ENCODE measurements around the gene OIT3. TPM values are rescaled to one million over a fixed set of nuclear protein-coding genes. Genes with fewer than 3 reads are reported as not detected.

OIT3 gene
- total and polyA plus RNA-seq, 2 of the 4 experiments (the other 2 are of a cell fraction) = not detected

DNA sequence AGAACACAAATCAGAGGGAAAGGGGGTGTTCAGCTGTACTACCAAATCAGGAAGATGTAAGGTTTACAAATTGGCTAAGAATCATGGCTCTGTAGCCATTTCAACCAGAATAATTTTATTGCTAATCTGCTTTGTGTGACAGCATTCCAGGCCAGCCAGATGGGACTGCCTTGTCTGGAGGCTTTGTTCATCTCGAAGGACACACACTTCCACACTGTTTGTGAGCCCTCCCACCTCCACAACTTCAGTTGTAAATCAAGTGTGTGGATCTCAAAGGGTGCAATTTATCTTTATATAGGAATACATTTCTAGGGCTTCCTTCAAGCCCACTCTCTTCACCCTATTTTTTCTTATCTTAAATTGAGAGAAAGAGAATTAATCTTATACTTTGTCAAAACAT, 6.9 kb upstream of the OIT3 start:
- POLR2A ChIA-PET (ENCODE audit: unreplicated experiment) = no interaction called here
- H4K20me1 ChIP-seq (ENCODE audit: insufficient read depth, low read length) = no peaks in the 10 kb centered on the region
- intact Hi-C loops (cut with micrococcal nuclease) (no loop called here), dilution Hi-C loops (cut with HindIII; ENCODE audit: low sequenced_read_pairs, unreplicated experiment) (no loop called here), in situ Hi-C loops (cut with MboI; ENCODE audit: low sequenced_read_pairs) (no loop called here)
- 0 out of 2 replicates have a peak, but pooled peaks cover 5% of the 10 kb centered on the region for H3K9me1 ChIP-seq (ENCODE audit: insufficient read depth, low read length)
- H2AK5ac ChIP-seq (ENCODE audit: low read depth, low read length) = no peak overlapping the region
- no peak overlapping the region for H2BK20ac ChIP-seq (ENCODE audit: low read depth, low read length)
- H3K4me2 ChIP-seq (ENCODE audit: low read depth, low read length) = no peak overlapping the region
- no peaks in the 10 kb centered on the region for H3K79me1 ChIP-seq (ENCODE audit: low read depth in 1 of 2, low read length in 2 of 2)
- no peaks in the 10 kb centered on the region; the same call in 1 of the 2 replicates for H3K4me1 ChIP-seq (ENCODE audit: control insufficient read depth, insufficient read depth, low read length)
- no peak overlapping the region for H3K23ac ChIP-seq (ENCODE audit: low read depth, low read length)
- H2AK9ac ChIP-seq (replicated peaks; ENCODE audit: low read depth, low read length, poor library complexity) = no peak overlapping the region
- CTCF ChIA-PET = no interaction called here
- no TSS peak for BruUV-seq (replicated peaks)
- no peak overlapping the region for H3K4me3 ChIP-seq (ENCODE audit: insufficient read depth, low read depth, low read length)
- H2BK120ac ChIP-seq (ENCODE audit: low read depth, low read length) = no peak overlapping the region
- ATAC-seq (ENCODE audit: low read depth) = no peak
- H3K36me3 ChIP-seq (ENCODE audit: control insufficient read depth, insufficient read depth, low read length) = peaks cover 3% of the 10 kb centered on the region
- no peak overlapping the region for H4K91ac ChIP-seq (ENCODE audit: insufficient read depth, low read depth, low read length)
- no CpG with 5 or more reads among the region's 1 CpG for WGBS, 2 experiments (ENCODE audit: extremely low coverage in 2 of 2, insufficient read length in 1 of 2)
- no peak overlapping the region for H4K5ac ChIP-seq (ENCODE audit: low read depth, low read length)
- no peaks in the 10 kb centered on the region for H3K9me3 ChIP-seq (ENCODE audit: control insufficient read depth, insufficient read depth, low read length)
- no peak overlapping the region for H2BK15ac ChIP-seq (ENCODE audit: low read depth, low read length)
- no peaks in the 10 kb centered on the region for H3K27me3 ChIP-seq (ENCODE audit: control insufficient read depth, insufficient read depth, low read length)
- H2BK5ac ChIP-seq (ENCODE audit: low read depth, low read length, poor library complexity, severe bottlenecking) = no peak overlapping the region
- no peak overlapping the region for H3K27ac ChIP-seq (ENCODE audit: insufficient read depth, low read length)
- H3K9ac ChIP-seq (ENCODE audit: low read depth, low read length) = no peak overlapping the region
- H3K4ac ChIP-seq (ENCODE audit: low read depth, low read length) = no peak overlapping the region
- no peak overlapping the region for H4K8ac ChIP-seq (ENCODE audit: low read depth in 2 of 2, low read length in 2 of 2)
- no peak overlapping the region for H3K18ac ChIP-seq (ENCODE audit: low read depth, low read length)
- no peak overlapping the region for H2AFZ ChIP-seq (replicated peaks; ENCODE audit: low read length, poor library complexity)
- TF ChIP-seq MAZ (IDR thresholded peaks at IDR 0.05; ENCODE audit: borderline replicate concordance, low read depth, low read length) (no peak), NFE2L2 (IDR thresholded peaks at IDR 0.05; ENCODE audit: low read depth, low read length) (no peak), MXI1 (IDR thresholded peaks at IDR 0.05; ENCODE audit: borderline replicate concordance, low read depth, low read length) (no peak), RAD21 (IDR thresholded peaks at IDR 0.05; ENCODE audit: low read length) (no peak), FOS (IDR thresholded peaks at IDR 0.05; ENCODE audit: low read depth, low read length) (no peak), CEBPB (IDR thresholded peaks at IDR 0.05; ENCODE audit: low read depth, low read length) (no peak), SMC3 (IDR thresholded peaks at IDR 0.05; ENCODE audit: low read depth, low read length) (no peak), BHLHE40 (IDR thresholded peaks at IDR 0.05; ENCODE audit: low read depth, low read length) (no peak), RFX5 (IDR thresholded peaks at IDR 0.05; ENCODE audit: low read depth, low read length) (no peak), POLR2A (IDR thresholded peaks at IDR 0.05; ENCODE audit: low read depth, low read length) (no peak), RCOR1 (IDR thresholded peaks at IDR 0.05; ENCODE audit: insufficient replicate concordance, low read length) (no peak), CHD1 (IDR thresholded peaks at IDR 0.05; ENCODE audit: low read depth, low read length) (no peak)
- TF ChIP-seq, protein P1, sequence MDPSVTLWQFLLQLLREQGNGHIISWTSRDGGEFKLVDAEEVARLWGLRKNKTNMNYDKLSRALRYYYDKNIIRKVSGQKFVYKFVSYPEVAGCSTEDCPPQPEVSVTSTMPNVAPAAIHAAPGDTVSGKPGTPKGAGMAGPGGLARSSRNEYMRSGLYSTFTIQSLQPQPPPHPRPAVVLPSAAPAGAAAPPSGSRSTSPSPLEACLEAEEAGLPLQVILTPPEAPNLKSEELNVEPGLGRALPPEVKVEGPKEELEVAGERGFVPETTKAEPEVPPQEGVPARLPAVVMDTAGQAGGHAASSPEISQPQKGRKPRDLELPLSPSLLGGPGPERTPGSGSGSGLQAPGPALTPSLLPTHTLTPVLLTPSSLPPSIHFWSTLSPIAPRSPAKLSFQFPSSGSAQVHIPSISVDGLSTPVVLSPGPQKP (IDR thresholded peaks at IDR 0.05; ENCODE audit: borderline replicate concordance, low read depth, low read length) = no peak
- TF ChIP-seq, protein P2, sequence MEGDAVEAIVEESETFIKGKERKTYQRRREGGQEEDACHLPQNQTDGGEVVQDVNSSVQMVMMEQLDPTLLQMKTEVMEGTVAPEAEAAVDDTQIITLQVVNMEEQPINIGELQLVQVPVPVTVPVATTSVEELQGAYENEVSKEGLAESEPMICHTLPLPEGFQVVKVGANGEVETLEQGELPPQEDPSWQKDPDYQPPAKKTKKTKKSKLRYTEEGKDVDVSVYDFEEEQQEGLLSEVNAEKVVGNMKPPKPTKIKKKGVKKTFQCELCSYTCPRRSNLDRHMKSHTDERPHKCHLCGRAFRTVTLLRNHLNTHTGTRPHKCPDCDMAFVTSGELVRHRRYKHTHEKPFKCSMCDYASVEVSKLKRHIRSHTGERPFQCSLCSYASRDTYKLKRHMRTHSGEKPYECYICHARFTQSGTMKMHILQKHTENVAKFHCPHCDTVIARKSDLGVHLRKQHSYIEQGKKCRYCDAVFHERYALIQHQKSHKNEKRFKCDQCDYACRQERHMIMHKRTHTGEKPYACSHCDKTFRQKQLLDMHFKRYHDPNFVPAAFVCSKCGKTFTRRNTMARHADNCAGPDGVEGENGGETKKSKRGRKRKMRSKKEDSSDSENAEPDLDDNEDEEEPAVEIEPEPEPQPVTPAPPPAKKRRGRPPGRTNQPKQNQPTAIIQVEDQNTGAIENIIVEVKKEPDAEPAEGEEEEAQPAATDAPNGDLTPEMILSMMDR (conservative IDR thresholded peaks at IDR 0.05; ENCODE audit: low read depth, low read length) = no peak
- TF ChIP-seq, protein P3, sequence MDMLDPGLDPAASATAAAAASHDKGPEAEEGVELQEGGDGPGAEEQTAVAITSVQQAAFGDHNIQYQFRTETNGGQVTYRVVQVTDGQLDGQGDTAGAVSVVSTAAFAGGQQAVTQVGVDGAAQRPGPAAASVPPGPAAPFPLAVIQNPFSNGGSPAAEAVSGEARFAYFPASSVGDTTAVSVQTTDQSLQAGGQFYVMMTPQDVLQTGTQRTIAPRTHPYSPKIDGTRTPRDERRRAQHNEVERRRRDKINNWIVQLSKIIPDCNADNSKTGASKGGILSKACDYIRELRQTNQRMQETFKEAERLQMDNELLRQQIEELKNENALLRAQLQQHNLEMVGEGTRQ (IDR thresholded peaks at IDR 0.05; ENCODE audit: low read depth, low read length) = no peak
- H3K56ac ChIP-seq (ENCODE audit: extremely low read depth, insufficient read depth, low read length) = no peak overlapping the region
- no peak for DNase-seq
- H3K14ac ChIP-seq (replicated peaks; ENCODE audit: low read depth, low read length) = no peak overlapping the region
